HCT116 (cell line): Measurements from ENCODE around the gene SMAD2. TPM values are rescaled to one million over a fixed set of nuclear protein-coding genes. Genes with fewer than 3 reads are reported as not detected.

Experiments
- ATAC-seq: fragments of 200-7000 bp; cut with Tn5 transposase; 2 replicates; pipeline ENCODE4 v1.9.1; 2020; ENCODE audit warnings: mild to moderate bottlenecking, moderate library complexity
- BruUV-seq: library from RNA; stranded (reverse); fragments of 400-500 nt; replicated peaks from 2 replicates; lab custom pipeline; 2021; lab: Mats Ljungman, UMichigan
- CTCF ChIA-PET: fragments of 300-600 bp; sonication (Branson Sonifier 250); formaldehyde crosslinking; loops from one replicate; lab custom pipeline; 2021; ENCODE audit warnings: antibody characterized with exemption; lab: Charles Lee
- POLR2A ChIA-PET: fragments of 300-600, 350-600 bp; sonication (Branson Sonifier 250); formaldehyde crosslinking; loops from one replicate; lab custom pipeline; 2021; ENCODE audit warnings: antibody characterized with exemption; lab: Charles Lee
- RAD21 ChIA-PET, 2 experiments: fragments of 300-600 bp; sonication (Branson Sonifier 250); formaldehyde crosslinking; loops; one replicate each; lab custom pipeline; 2023; ENCODE audit warnings: low total read pairs in 2 of 2; ENCODE audit not compliant: uncharacterized antibody in 2 of 2, unreplicated experiment in 2 of 2, low non-redundant PET in 1 of 2; lab: Charles Lee
- DNase-seq: peaks from one replicate; pipeline ENCODE4 v3.0.0-alpha.2; 2010; ENCODE audit warnings: low read depth, low spot score
- H2AFZ ChIP-seq: fragments of 200-600 bp; shearing (Covaris generic), sonication (generic); 2 replicates; pipeline ENCODE4 v1.6.1; 2017; ENCODE audit warnings: low read depth, mixed run types, mixed read lengths, antibody characterized with exemption, low read length; ENCODE audit not compliant: poor library complexity, severe bottlenecking
- H3K27ac ChIP-seq: 2 replicates; pipeline ENCODE4 v1.5.1; 2012; ENCODE audit warnings: low read depth, low read length
- H3K27me3 ChIP-seq: fragments of 200-600 bp; sonication (generic); 2 replicates; pipeline ENCODE4 v1.6.1; 2016; ENCODE audit warnings: mixed run types, low read length, mixed read lengths; ENCODE audit not compliant: insufficient read depth
- H3K36me3 ChIP-seq, 2 experiments: fragments of 200-500 bp in 1 of 2; fragments of 200-600 bp in 1 of 2; sonication (Bioruptor generic) in 1 of 2; sonication (generic) in 1 of 2; 2 replicates each; pipeline versions ENCODE4 v1.5.1 to v1.6.1; 2014 to 2016; ENCODE audit warnings: low read length in 2 of 2, inconsistent platforms in 1 of 2, mixed read lengths in 1 of 2, mixed run types in 1 of 2; ENCODE audit not compliant: insufficient read depth in 2 of 2, control insufficient read depth in 1 of 2
- H3K4me1 ChIP-seq, 2 experiments: fragments of 200-600 bp in 1 of 2; sonication (generic) in 1 of 2; 2 replicates each; pipeline versions ENCODE4 v1.5.1 to v1.6.1; 2012 to 2017; ENCODE audit warnings: low read length in 2 of 2, inconsistent platforms in 1 of 2, mild to moderate bottlenecking in 1 of 2, mixed read lengths in 1 of 2, mixed run types in 1 of 2, moderate library complexity in 1 of 2; ENCODE audit not compliant: insufficient read depth in 2 of 2, control insufficient read depth in 1 of 2
- H3K4me2 ChIP-seq: fragments of 200-600 bp; sonication (generic); 2 replicates; pipeline ENCODE4 v1.6.1; 2017; ENCODE audit warnings: mixed run types, low read length, mixed read lengths
- H3K4me3 ChIP-seq, 2 experiments: fragments of 200-600 bp in 1 of 2; sonication (generic) in 1 of 2; replicated peaks in 1 of 2; 2 replicates each; pipeline ENCODE4 v1.5.1; 2011 to 2016; ENCODE audit warnings: low read length in 2 of 2, control low read depth in 1 of 2, low read depth in 1 of 2, mild to moderate bottlenecking in 1 of 2, mixed read lengths in 1 of 2, mixed run types in 1 of 2
- H3K79me2 ChIP-seq: fragments of 200-600 bp; sonication (generic); 2 replicates; pipeline ENCODE4 v1.6.1; 2017; ENCODE audit warnings: mild to moderate bottlenecking, mixed run types, low read length, moderate library complexity, mixed read lengths; ENCODE audit not compliant: insufficient read depth
- H3K9ac ChIP-seq: fragments of 200-600 bp; sonication (generic); 2 replicates; pipeline ENCODE4 v1.6.1; 2016; ENCODE audit warnings: low read length, mixed read lengths
- H3K9me2 ChIP-seq: fragments of 200-600 bp; sonication (generic), shearing (Covaris generic); 2 replicates; pipeline ENCODE4 v1.6.1; 2017; ENCODE audit warnings: mixed run types, mild to moderate bottlenecking, moderate library complexity; ENCODE audit not compliant: insufficient read depth
- H3K9me3 ChIP-seq, 2 experiments: fragments of 200-500 bp in 1 of 2; fragments of 200-600 bp in 1 of 2; sonication (Bioruptor generic) in 1 of 2; sonication (generic) in 1 of 2; 2 replicates each; pipeline ENCODE4 v1.6.1; 2014 to 2017; ENCODE audit warnings: low read length in 2 of 2, mixed read lengths in 2 of 2, inconsistent platforms in 1 of 2, low read depth in 1 of 2, mild to moderate bottlenecking in 1 of 2, mixed run types in 1 of 2, moderate library complexity in 1 of 2; ENCODE audit not compliant: control insufficient read depth in 1 of 2, insufficient read depth in 1 of 2
- H4K20me1 ChIP-seq: fragments of 200-600 bp; sonication (generic), shearing (Covaris generic); 2 replicates; pipeline ENCODE4 v1.6.1; 2017; ENCODE audit warnings: mixed run types, mild to moderate bottlenecking, moderate library complexity; ENCODE audit not compliant: insufficient read depth
- CBX3 ChIP-seq: IDR thresholded peaks from 2 replicates; pipeline ENCODE4 v1.6.1; 2012; ENCODE audit warnings: low read depth
- ELF1 ChIP-seq: IDR thresholded peaks from 2 replicates; pipeline ENCODE4 v1.6.1; 2012; ENCODE audit warnings: low read depth, borderline replicate concordance
- MAX ChIP-seq: IDR thresholded peaks from 2 replicates; pipeline ENCODE4 v1.6.1; 2012
- POLR2A ChIP-seq: IDR thresholded peaks from 2 replicates; pipeline ENCODE4 v1.7.0; 2011; ENCODE audit warnings: borderline replicate concordance; ENCODE audit not compliant: insufficient read depth, insufficient read length; ENCODE audit errors: extremely low read depth
- RAD21 ChIP-seq: IDR thresholded peaks from 2 replicates; pipeline ENCODE4 v1.6.1; 2012; ENCODE audit warnings: low read depth, mild to moderate bottlenecking
- SIN3A ChIP-seq: IDR thresholded peaks from 2 replicates; pipeline ENCODE4 v1.6.1; 2012; ENCODE audit warnings: low read depth
- TCF7L2 ChIP-seq: IDR thresholded peaks from 2 replicates; pipeline ENCODE4 v1.7.0; 2011; ENCODE audit warnings: borderline replicate concordance, inconsistent platforms; ENCODE audit not compliant: insufficient read depth, insufficient read length; ENCODE audit errors: extremely low read depth
- ZNF274 ChIP-seq: fragments of 200-500 bp; sonication (Bioruptor generic); IDR thresholded peaks from 2 replicates; pipeline ENCODE4 v1.6.1; 2014; ENCODE audit warnings: mild to moderate bottlenecking, low read depth, low read length, inconsistent platforms
- intact Hi-C: fragments of 100-400 bp; cut with micrococcal nuclease; formaldehyde crosslinking; loops from 2 replicates; pipeline ENCODE4 v1.10.0; 2022
- total RNA-seq: library from RNA; stranded (reverse); gene quantifications from one replicate; pipeline ENCODE4 v1.2.1, GENCODE V29; 2021; ENCODE audit not compliant: unreplicated experiment

SMAD2 gene
- total RNA-seq, 1 experiment from 2014 or later: 130 TPM

- ATAC-seq: no peak
- CTCF ChIA-PET: no interaction called here
Measured at GRCh38 chr18:47908592-47908991, 21.9 kb downstream of the SMAD2 start.

GRCh38 chr18:47906408-47906807, 24.1 kb downstream of the SMAD2 start:
- Histone ChIP-seq H2AFZ (no peak overlapping the region), H3K4me3 (no peak overlapping the region), H3K27me3 (no peaks in the 10 kb centered on the region), H3K27ac (no peak overlapping the region), H3K36me3 (peaks cover 0 to 16% of the 10 kb centered on the region in 2 experiments; a peak in 1 of 4 replicates), H3K9me2 (no peaks in the 10 kb centered on the region), H3K4me2 (no peak overlapping the region), H3K9me3 (peaks cover 13 to 20% of the 10 kb centered on the region in 2 experiments; a peak in 2 of 4 replicates), H3K9ac (no peak overlapping the region), H3K79me2 (peaks cover 99% of the 10 kb centered on the region), H3K4me1 (no peaks in the 10 kb centered on the region), H4K20me1 (no peaks in the 10 kb centered on the region)
- intact Hi-C loops: no loop called here
- RAD21 ChIA-PET: no interaction called here
- TF ChIP-seq CBX3: 0 out of 2 replicates have a peak, but pooled peaks have one; percentile 16
- TF ChIP-seq ELF1: no peak
- no peak for TF ChIP-seq MAX
- TF ChIP-seq ZNF274: no peak
- no peak for TF ChIP-seq SIN3A
- no peak for TF ChIP-seq POLR2A
- no peak for TF ChIP-seq TCF7L2
- CTCF ChIA-PET: interaction anchor here (1.1 kb wide), 1 partner anchor 102 kb away, joined by 3 read pairs; no protein-coding TSS in a partner anchor
- ATAC-seq (no peak), DNase-seq (no peak)
- POLR2A ChIA-PET: no interaction called here
- no TSS peak for BruUV-seq

More at GRCh38 chr18:47908592-47908991, 21.9 kb downstream of the SMAD2 start:
- no peak overlapping the region for H3K4me3 ChIP-seq
- intact Hi-C loops: no loop called here
- H3K9ac ChIP-seq: no peak overlapping the region
- no peak for TF ChIP-seq SIN3A
- no peak for TF ChIP-seq RAD21
- TF ChIP-seq MAX: no peak
- no peak for TF ChIP-seq CBX3
- TF ChIP-seq, all 23 proteins: peak for 0
- ChIA-PET RAD21 (no interaction called here), POLR2A (no interaction called here)
- Histone ChIP-seq H3K36me3 (peaks cover 0 to 16% of the 10 kb centered on the region in 2 experiments; a peak in 1 of 4 replicates), H3K79me2 (peaks cover 95% of the 10 kb centered on the region), H3K4me1 (no peaks in the 10 kb centered on the region), H4K20me1 (no peaks in the 10 kb centered on the region; the same call in 1 of the 2 replicates), H2AFZ (no peak overlapping the region), H3K4me2 (no peak overlapping the region), H3K9me2 (no peaks in the 10 kb centered on the region), H3K27ac (no peak overlapping the region), H3K9me3 (peaks cover 13 to 20% of the 10 kb centered on the region in 2 experiments; a peak in 2 of 4 replicates), H3K27me3 (no peaks in the 10 kb centered on the region)
- BruUV-seq: no TSS peak
- no peak for DNase-seq
